Activated naive CD8-positive, alpha-beta T cell treated with anti-CD3 and anti-CD28 coated beads, Interleukin-2, amount 10 ng/mL, durations not matched to agents 7 days and 5 days (primary cell): ENCODE measurements around the gene EXOC6B. TPM values are rescaled to one million over a fixed set of nuclear protein-coding genes. Genes with fewer than 3 reads are reported as not detected.

ENCODE experiments used
- ATAC-seq: fragments of 150-1000 bp; cut with Tn5 transposase; one replicate; pipeline ENCODE4 v1.10.0; 2021; ENCODE audit warnings: low read depth, moderate library complexity
- POLR2A ChIA-PET: fragments of 350-600 bp; sonication (Branson Sonifier 250); formaldehyde crosslinking; loops from one replicate; lab custom pipeline; 2021; ENCODE audit warnings: antibody characterized with exemption; lab: Charles Lee
- DNase-seq: peaks from one replicate; pipeline ENCODE4 v3.0.0; 2021
- H3K27ac Mint-ChIP-seq: one replicate; pipeline ENCODE4 v1.8.0; 2022; ENCODE audit warnings: mild to moderate bottlenecking, mixed read lengths
- H3K27me3 Mint-ChIP-seq: one replicate; pipeline ENCODE4 v1.8.0; 2022; ENCODE audit warnings: mild to moderate bottlenecking, moderate library complexity, mixed read lengths
- H3K36me3 Mint-ChIP-seq: one replicate; pipeline ENCODE4 v1.8.0; 2021; ENCODE audit warnings: mild to moderate bottlenecking, mixed read lengths
- H3K4me1 Mint-ChIP-seq: one replicate; pipeline ENCODE4 v1.8.0; 2021; ENCODE audit warnings: mixed read lengths
- H3K4me3 Mint-ChIP-seq: one replicate; pipeline ENCODE4 v1.8.0; 2022; ENCODE audit warnings: mild to moderate bottlenecking, moderate library complexity, mixed read lengths
- H3K9me3 Mint-ChIP-seq: one replicate; pipeline ENCODE4 v1.8.0; 2021; ENCODE audit warnings: mixed read lengths
- total RNA-seq, 2 experiments: library from RNA; stranded (reverse); gene quantifications; one replicate each; pipeline ENCODE4 v1.2.3, GENCODE V29; 2021

Gene EXOC6B
- total RNA-seq, 2 experiments from 2014 or later, result 20.7 to 22.7 TPM

DNA sequence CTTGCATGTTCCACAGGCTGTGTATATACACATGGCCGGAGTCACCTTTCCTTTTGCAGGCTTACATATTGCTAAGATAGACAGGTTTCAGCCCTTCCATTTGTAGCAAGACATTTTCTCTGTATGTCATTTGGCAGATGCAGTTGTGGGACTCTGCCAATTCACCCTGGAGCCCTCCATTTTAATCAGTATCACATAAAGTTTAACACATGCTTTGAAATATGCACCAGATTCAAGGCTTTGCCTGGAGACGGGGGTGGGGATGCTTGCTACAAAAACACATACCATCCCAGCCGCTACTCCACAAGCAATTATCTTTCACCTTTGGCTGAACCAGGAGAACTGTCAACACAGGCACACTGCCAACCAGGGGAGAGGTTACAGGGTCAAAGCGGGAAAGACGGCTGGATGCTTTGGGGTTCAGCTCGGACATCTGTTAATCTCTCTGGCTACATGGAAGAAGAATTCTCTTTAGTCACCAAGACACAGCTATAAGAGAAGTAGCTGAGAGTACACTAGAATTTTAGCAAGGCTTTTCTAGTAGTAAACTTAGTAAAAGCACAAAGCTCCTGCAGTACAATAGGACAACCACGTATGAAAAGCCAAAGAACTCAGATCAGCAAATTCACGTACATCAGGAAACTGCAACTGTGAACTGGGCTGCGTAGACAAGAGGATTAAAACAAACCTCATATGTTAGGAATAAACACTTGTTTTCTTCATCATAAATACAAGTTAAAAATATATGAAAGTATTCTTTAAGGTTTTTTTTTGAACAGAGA lies 130.9 kb downstream of the EXOC6B start:
- no peaks in the 10 kb centered on the region for H3K27me3 Mint-ChIP-seq
- H3K4me3 Mint-ChIP-seq, result no peak overlapping the region
- peaks cover 5% of the 10 kb centered on the region for H3K36me3 Mint-ChIP-seq
- no peaks in the 10 kb centered on the region for H3K9me3 Mint-ChIP-seq
- no peak for DNase-seq
- H3K4me1 Mint-ChIP-seq, result no peaks in the 10 kb centered on the region
- H3K27ac Mint-ChIP-seq, result no peak overlapping the region
- POLR2A ChIA-PET, result no interaction called here
- no peak for ATAC-seq

- Mint-ChIP-seq H3K4me1 (no peaks in the 10 kb centered on the region), H3K36me3 (no peaks in the 10 kb centered on the region), H3K4me3 (no peak overlapping the region), H3K9me3 (no peaks in the 10 kb centered on the region), H3K27ac (no peak overlapping the region), H3K27me3 (no peaks in the 10 kb centered on the region)
- DNase-seq, result no peak
- POLR2A ChIA-PET, result no interaction called here
- ATAC-seq, result no peak
Measured at GRCh38 chr2:72689579-72690195, 136.1 kb downstream of the EXOC6B start.

GRCh38 chr2:72685638-72686213 lies 140.1 kb downstream of the EXOC6B start:
- H3K27me3 Mint-ChIP-seq, result no peaks in the 10 kb centered on the region

GRCh38 chr2:72682061-72682460 lies 143.8 kb downstream of the EXOC6B start:
- no peaks in the 10 kb centered on the region for H3K4me1 Mint-ChIP-seq
- DNase-seq (no peak), ATAC-seq (no peak)
- no peaks in the 10 kb centered on the region for H3K27me3 Mint-ChIP-seq
- peaks cover 4% of the 10 kb centered on the region for H3K36me3 Mint-ChIP-seq
- H3K4me3 Mint-ChIP-seq, result no peak overlapping the region
- no peak overlapping the region for H3K27ac Mint-ChIP-seq
- POLR2A ChIA-PET, result no interaction called here
- H3K9me3 Mint-ChIP-seq, result no peaks in the 10 kb centered on the region

More at GRCh38 chr2:72685638-72686213, 140.1 kb downstream of the EXOC6B start:
- Mint-ChIP-seq H3K4me1 (no peaks in the 10 kb centered on the region), H3K27ac (no peak overlapping the region), H3K36me3 (peaks cover 4% of the 10 kb centered on the region), H3K9me3 (no peaks in the 10 kb centered on the region), H3K4me3 (no peak overlapping the region)
- POLR2A ChIA-PET, result no interaction called here
- DNase-seq (no peak), ATAC-seq (no peak)

DNA sequence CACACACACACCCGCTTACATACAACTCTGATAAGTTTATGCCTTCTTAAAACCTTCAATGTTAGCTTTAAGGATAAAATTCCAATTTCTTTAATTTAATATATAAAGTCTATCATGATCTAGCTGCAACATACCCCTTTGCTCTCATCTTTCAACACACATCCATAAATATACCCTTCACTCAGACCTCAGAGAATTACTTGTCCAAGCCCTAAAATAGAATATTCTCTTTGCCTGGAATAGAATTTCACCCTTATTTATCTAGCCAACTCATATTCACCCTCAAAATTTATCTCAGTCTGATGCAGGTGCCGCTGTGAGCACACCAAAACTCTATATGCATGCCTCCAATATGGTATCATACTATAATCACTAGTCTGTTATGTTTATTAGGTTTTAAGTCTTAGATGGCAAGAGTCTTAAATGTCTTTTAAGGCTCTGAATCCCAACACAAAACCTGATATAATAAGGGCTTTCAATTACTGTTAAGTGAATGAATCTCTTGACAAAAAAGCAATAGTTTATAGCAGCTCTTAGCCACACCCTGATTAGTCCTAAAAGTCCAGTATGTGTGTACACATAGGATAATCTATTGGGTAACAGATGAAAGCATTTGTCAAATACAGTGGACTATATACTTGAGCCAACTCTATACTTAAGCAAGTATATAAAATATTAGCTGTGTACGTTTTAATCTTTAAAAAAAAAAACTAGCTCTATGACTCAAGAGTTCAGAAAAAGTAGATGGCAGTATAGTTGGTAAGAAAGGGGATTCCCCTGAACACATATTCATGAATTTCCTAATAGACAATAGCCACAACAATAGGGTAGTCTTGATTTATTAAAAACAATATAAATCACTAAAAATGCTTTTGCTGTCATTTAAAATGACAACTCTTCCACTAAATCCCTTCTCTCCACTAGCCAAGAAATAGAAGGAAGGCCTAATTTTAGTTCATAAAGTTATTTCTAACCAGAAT lies 144.5 kb downstream of the EXOC6B start:
- POLR2A ChIA-PET, result no interaction called here
- peaks cover 4% of the 10 kb centered on the region for H3K36me3 Mint-ChIP-seq
- DNase-seq, result no peak

DNA sequence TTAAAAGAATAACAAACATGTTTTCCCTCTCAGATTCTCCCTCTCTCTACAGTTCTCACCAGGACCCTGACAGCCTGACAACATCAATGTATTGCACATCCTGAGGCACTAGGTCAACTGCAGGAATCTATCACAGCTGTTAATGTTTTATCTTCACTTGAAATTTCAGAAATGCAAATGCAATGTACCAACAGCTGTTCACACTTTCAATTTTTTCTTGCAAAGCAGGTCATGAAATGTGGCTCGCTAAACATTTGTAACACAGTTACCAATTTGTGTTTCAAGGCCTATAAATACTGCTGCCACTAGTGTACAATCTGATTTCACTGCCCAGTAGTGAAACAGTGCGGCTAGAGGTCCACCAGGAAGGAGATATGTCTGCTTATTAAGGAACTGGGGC lies 147.8 kb downstream of the EXOC6B start:
- Mint-ChIP-seq H3K9me3 (no peaks in the 10 kb centered on the region), H3K4me3 (no peak overlapping the region), H3K27ac (no peak overlapping the region), H3K36me3 (peaks cover 3% of the 10 kb centered on the region), H3K4me1 (no peaks in the 10 kb centered on the region), H3K27me3 (no peaks in the 10 kb centered on the region)
- DNase-seq (no peak), ATAC-seq (no peak)
- POLR2A ChIA-PET, result no interaction called here

More for the DNA sequence above, 144.5 kb downstream of the EXOC6B start:
- ATAC-seq, result no peak
- Mint-ChIP-seq H3K4me3 (no peak overlapping the region), H3K27me3 (no peaks in the 10 kb centered on the region), H3K27ac (no peak overlapping the region), H3K4me1 (no peaks in the 10 kb centered on the region), H3K9me3 (no peaks in the 10 kb centered on the region)

DNA sequence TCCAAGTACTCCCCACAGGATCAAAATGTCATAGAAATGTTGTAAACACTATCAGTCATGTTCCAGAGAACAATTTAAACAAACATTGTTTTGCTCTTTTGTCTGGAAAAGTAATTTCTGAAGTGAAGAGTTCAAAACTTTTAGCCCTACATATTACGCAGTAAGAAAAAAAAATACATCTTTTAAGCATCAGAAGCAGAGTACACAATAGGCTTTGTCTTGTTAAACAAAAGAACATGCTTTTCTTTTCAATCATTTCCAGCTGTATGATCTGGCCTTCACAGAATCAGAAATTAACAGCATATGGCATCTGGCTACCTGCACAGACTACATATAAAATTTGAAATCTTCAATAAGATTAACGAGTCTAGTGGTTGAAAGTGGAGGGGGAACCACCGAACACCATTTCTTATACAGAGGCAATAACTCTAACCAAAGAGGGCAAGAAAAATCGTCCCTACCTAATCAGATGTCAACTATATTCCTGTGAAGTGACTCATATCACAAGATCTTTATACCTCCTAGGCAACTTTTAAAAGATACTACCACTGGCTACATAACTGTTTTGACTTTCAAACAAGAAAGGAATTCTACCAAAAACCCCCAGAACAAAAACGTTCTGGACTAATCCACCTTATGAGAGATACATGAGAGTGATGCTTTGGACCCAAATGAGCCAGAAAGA lies 149.3 kb downstream of the EXOC6B start:
- Mint-ChIP-seq H3K4me3 (no peak overlapping the region), H3K4me1 (no peaks in the 10 kb centered on the region), H3K27me3 (no peaks in the 10 kb centered on the region), H3K9me3 (no peaks in the 10 kb centered on the region), H3K27ac (no peak overlapping the region), H3K36me3 (peaks cover 3% of the 10 kb centered on the region)
- POLR2A ChIA-PET, result no interaction called here
- ATAC-seq, result no peak
- DNase-seq, result no peak

DNA sequence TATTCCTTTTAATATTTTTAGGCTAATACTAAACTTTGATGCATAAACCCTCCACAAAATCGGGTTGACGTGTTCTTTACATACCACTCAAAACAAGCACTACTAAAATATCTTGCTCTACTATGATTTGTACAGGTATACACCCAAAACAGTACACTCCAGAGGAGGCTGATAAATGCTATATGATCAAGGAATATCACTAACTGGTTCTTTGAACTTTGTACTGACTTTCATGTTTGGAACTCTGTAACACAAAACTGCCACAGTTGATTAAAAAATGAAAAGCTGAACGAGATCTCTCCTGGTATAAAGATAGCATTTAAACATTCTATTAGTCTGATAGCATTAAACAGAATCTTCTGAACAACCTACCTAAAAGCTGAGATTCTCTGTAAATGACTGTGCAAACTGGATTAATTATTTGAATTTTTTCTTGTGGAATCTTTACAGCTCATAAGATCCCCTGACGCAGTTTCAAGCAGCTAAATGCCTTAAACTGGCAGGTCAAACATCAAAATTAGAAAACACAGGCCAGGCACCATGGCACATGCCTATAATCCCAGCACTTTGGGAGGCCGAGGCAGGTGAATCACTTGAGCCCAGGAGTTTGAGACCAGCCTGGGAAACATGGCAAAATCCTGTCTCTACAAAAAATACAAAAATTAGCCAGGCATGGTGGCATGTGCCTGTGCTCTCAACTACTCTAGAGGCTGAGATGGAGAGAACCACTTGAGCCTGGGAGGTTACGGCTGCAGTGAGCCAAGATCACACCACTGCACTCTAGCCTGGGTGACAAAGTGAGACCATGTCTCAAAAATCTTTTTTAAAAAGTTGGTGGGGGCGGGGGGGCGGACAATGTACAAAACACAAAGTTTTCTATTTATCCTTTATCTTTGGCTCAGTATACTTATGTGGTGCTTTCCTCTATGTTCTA lies 150.6 kb downstream of the EXOC6B start:
- Mint-ChIP-seq H3K36me3 (peaks cover 4% of the 10 kb centered on the region), H3K4me1 (no peaks in the 10 kb centered on the region), H3K27me3 (no peaks in the 10 kb centered on the region), H3K27ac (no peak overlapping the region), H3K4me3 (no peak overlapping the region), H3K9me3 (peaks cover 1% of the 10 kb centered on the region)
- POLR2A ChIA-PET, result no interaction called here
- DNase-seq (no peak), ATAC-seq (no peak)

DNA sequence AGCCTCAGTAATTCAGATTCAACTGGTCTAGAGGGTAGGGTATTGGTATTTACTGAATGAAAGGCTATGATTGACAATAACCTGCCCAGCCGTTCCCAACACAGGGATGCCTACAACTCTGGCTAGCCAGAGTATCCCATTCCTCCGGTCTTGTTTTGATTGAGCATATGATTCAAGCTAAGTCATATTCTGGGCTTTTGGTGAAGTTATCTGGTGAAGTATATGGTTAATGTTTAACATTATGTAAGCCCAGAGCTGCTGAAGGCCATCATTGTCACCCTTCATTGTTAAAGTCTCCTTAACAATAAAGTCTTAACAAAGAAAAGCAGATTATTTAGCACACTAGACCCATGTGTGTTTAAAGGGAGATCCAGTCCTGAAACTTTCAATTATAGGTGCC lies 152.6 kb downstream of the EXOC6B start:
- ATAC-seq, result no peak
- Mint-ChIP-seq H3K27ac (no peak overlapping the region), H3K27me3 (no peaks in the 10 kb centered on the region), H3K36me3 (peaks cover 4% of the 10 kb centered on the region), H3K9me3 (peaks cover 3% of the 10 kb centered on the region), H3K4me3 (no peak overlapping the region), H3K4me1 (no peaks in the 10 kb centered on the region)
- POLR2A ChIA-PET, result no interaction called here
- DNase-seq, result no peak

DNA sequence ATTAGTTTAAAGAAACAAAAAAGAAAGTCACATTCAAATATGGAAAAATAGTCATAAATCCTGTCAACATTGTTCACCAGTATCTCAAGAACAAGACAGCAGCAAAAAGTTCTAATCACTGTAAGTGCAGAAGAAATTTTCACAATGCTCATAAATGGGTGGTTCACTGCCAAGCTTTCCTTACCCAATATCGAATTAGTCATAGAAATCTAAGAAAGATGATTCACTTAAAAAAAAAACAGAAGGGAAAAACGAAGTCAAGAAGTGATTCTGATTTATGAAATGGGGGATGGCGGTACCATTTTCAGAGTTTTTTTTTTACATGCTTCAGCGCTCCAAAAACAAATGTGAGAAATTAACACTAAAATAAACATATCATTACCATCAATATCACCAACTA lies 156.7 kb downstream of the EXOC6B start:
- H3K36me3 Mint-ChIP-seq, result peaks cover 4% of the 10 kb centered on the region
- DNase-seq, result no peak
- H3K27me3 Mint-ChIP-seq, result no peaks in the 10 kb centered on the region
- no peak overlapping the region for H3K27ac Mint-ChIP-seq
- H3K9me3 Mint-ChIP-seq, result peaks cover 15% of the 10 kb centered on the region
- H3K4me3 Mint-ChIP-seq, result no peak overlapping the region
- no peak for ATAC-seq
- no peaks in the 10 kb centered on the region for H3K4me1 Mint-ChIP-seq
- POLR2A ChIA-PET, result no interaction called here

GRCh38 chr2:72668647-72669046 lies 157.2 kb downstream of the EXOC6B start:
- Mint-ChIP-seq H3K9me3 (peaks cover 15% of the 10 kb centered on the region), H3K27ac (no peak overlapping the region), H3K4me3 (no peak overlapping the region), H3K27me3 (no peaks in the 10 kb centered on the region), H3K4me1 (no peaks in the 10 kb centered on the region), H3K36me3 (peaks cover 4% of the 10 kb centered on the region)
- POLR2A ChIA-PET, result no interaction called here
- no peak for DNase-seq
- no peak for ATAC-seq

DNA sequence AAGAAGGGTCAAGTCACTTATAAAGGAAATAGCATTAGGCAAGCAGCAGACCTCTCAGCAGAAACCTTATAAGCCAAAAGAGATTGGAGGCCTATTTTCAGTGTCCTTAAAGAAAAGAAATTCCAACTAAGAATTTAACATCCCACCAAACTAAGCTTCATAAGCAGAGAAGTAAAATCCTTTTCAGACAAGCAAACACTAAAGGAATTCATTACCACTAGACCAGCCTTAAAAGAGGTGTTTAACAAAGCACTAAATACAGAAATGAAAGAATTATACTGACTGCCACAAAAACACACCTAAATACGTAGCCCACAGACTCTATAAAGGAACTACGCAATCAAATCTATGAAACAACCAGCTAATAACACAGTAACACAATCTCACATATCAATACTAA lies 160.4 kb downstream of the EXOC6B start:
- H3K9me3 Mint-ChIP-seq, result peaks cover 13% of the 10 kb centered on the region
- H3K27ac Mint-ChIP-seq, result no peak overlapping the region
- H3K36me3 Mint-ChIP-seq, result no peaks in the 10 kb centered on the region
- POLR2A ChIA-PET, result no interaction called here
- H3K27me3 Mint-ChIP-seq, result no peaks in the 10 kb centered on the region
- no peak for DNase-seq
- H3K4me3 Mint-ChIP-seq, result no peak overlapping the region
- H3K4me1 Mint-ChIP-seq, result no peaks in the 10 kb centered on the region
- ATAC-seq, result no peak
